HepG2 (cell line): ENCODE measurements around the gene CLCA2.

ENCODE experiments used
- CTCF ChIP-seq: sonication (generic); formaldehyde crosslinking; IDR thresholded peaks from 2 replicates; pipeline ENCODE4 v1.5.0; 2020; ENCODE audit warnings: mild to moderate bottlenecking, missing genetic modification reagents, moderate library complexity
- JARID2 ChIP-seq: sonication (generic); formaldehyde crosslinking; IDR thresholded peaks from 2 replicates; pipeline ENCODE4 v1.8.1; 2023; ENCODE audit warnings: missing genetic modification reagents, inconsistent platforms; ENCODE audit not compliant: insufficient replicate concordance
- JUND ChIP-seq: sonication (generic); formaldehyde crosslinking; IDR thresholded peaks from 2 replicates; pipeline ENCODE4 v1.8.0; 2022; ENCODE audit warnings: mild to moderate bottlenecking, missing genetic modification reagents
- PHF20 ChIP-seq: sonication (generic); formaldehyde crosslinking; IDR thresholded peaks from 2 replicates; pipeline ENCODE4 v1.5.0; 2020; ENCODE audit warnings: mild to moderate bottlenecking, missing genetic modification reagents
- POLR2AphosphoS5 ChIP-seq: IDR thresholded peaks from 2 replicates; pipeline ENCODE4 v1.6.1; 2012; ENCODE audit warnings: low read depth, low read length
- SAFB2 ChIP-seq: sonication (generic); formaldehyde crosslinking; IDR thresholded peaks from 2 replicates; pipeline ENCODE4 v1.5.1; 2020; ENCODE audit warnings: missing genetic modification reagents, low read depth, mild to moderate bottlenecking, borderline replicate concordance
- ZC3H4 ChIP-seq: sonication (generic); formaldehyde crosslinking; IDR thresholded peaks from 2 replicates; pipeline ENCODE4 v1.4.0; 2020; ENCODE audit warnings: missing genetic modification reagents, borderline replicate concordance
- ZNF10 ChIP-seq: sonication (generic); formaldehyde crosslinking; IDR thresholded peaks from 2 replicates; pipeline ENCODE4 v1.4.0; 2020; ENCODE audit warnings: mild to moderate bottlenecking, low read depth, missing genetic modification reagents, borderline replicate concordance
- ZNF629 ChIP-seq: sonication (generic); formaldehyde crosslinking; conservative IDR thresholded peaks from 2 replicates; pipeline ENCODE4 v1.5.0; 2020; ENCODE audit warnings: missing genetic modification reagents

DNA sequence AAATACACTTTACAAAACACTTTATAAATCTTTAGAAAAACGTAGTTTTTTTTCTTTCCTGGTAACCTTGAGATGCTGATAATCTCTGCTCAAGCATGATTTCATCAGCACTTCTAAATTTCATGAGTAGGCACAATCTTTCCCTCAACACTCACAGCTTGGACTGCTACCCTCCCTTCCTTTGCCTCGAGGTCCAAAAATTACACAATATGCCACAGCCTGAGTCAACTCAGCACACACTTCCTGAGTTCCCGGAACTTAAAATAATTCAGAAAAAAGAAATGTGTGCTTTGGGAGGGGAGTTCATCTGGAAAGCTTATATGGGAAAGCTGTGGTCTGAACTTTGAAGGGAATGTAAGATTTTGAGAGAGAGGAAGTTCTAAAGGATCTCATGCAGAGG is 5.9 kb downstream of the CLCA2 start:
- TF ChIP-seq POLR2AphosphoS5 (no peak), SAFB2 (no peak), ZC3H4 (no peak), JARID2 (CRISPR knock-in tag) (no peak), PHF20 (CRISPR knock-in tag) (no peak), ZNF629 (CRISPR knock-in tag) (no peak), CTCF (CRISPR knock-in tag) (no peak), JUND (CRISPR knock-in tag) (no peak), ZNF10 (no peak)
